ENCODE data around the gene PLA2G7. TPM values are rescaled to one million over a fixed set of nuclear protein-coding genes. Genes with fewer than 3 reads are reported as not detected.

Gene PLA2G7
- total RNA-seq, 1 donor from 2014 or later: 0.21 TPM

DNA sequence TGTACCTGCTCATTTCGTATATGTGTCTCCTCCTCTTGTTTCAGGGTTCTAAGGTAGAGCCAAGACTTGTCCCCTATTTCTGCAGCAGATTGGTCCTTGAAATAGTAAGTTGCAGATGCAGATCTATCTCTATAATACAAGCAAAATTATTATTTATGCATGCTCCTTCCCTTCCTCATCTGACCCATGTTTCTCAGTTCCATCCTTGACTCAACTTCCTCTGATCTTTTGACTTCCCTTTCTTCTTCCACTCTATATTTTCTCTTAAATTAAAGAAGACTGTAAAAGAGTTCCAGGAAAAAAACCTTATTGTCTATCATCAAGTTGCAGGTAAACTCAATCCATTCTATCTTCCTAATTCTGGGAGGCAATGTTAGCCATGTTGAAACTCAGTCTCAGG, 23.7 kb downstream of the PLA2G7 start:
- H3K27ac Mint-ChIP-seq (ENCODE audit: unreplicated experiment): no peak overlapping the region
- no peaks in the 10 kb centered on the region for H3K4me1 Mint-ChIP-seq (ENCODE audit: unreplicated experiment)
- no peaks in the 10 kb centered on the region for H3K27me3 Mint-ChIP-seq (ENCODE audit: unreplicated experiment)
- H3K36me3 Mint-ChIP-seq (ENCODE audit: low read depth, unreplicated experiment): no peaks in the 10 kb centered on the region
- H3K4me3 Mint-ChIP-seq (ENCODE audit: unreplicated experiment): no peak overlapping the region
- no peaks in the 10 kb centered on the region for H3K9me3 Mint-ChIP-seq (ENCODE audit: unreplicated experiment)
- no peak for DNase-seq (ENCODE audit: low spot score)
- TF ChIP-seq, protein P1, sequence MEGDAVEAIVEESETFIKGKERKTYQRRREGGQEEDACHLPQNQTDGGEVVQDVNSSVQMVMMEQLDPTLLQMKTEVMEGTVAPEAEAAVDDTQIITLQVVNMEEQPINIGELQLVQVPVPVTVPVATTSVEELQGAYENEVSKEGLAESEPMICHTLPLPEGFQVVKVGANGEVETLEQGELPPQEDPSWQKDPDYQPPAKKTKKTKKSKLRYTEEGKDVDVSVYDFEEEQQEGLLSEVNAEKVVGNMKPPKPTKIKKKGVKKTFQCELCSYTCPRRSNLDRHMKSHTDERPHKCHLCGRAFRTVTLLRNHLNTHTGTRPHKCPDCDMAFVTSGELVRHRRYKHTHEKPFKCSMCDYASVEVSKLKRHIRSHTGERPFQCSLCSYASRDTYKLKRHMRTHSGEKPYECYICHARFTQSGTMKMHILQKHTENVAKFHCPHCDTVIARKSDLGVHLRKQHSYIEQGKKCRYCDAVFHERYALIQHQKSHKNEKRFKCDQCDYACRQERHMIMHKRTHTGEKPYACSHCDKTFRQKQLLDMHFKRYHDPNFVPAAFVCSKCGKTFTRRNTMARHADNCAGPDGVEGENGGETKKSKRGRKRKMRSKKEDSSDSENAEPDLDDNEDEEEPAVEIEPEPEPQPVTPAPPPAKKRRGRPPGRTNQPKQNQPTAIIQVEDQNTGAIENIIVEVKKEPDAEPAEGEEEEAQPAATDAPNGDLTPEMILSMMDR (IDR thresholded peaks at IDR 0.05; ENCODE audit: unreplicated experiment): no peak

DNA sequence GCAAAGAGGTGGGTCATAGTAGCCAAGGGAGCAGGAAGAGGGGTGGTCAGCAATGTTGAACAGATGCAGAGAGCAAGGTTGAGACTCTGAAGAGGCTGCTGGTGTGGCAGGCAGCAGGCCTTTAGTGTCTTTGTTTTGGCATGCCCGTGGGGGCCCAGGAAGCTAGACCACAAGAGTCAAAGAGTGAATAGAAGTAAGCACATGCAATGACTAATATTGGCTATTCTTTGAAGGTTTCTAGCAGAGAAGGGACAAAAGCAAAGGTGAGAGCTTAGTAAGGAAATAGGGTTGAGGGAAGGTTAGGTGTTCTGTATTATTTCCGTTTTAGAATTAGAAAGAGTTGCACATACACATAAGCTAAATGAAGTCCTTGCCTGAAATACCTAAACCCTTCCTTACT, 28.7 kb downstream of the PLA2G7 start:
- no peaks in the 10 kb centered on the region for H3K9me3 Mint-ChIP-seq (ENCODE audit: unreplicated experiment)
- TF ChIP-seq, protein P1 (IDR thresholded peaks at IDR 0.05; ENCODE audit: unreplicated experiment): no peak
- H3K4me1 Mint-ChIP-seq (ENCODE audit: unreplicated experiment): no peaks in the 10 kb centered on the region
- H3K27ac Mint-ChIP-seq (ENCODE audit: unreplicated experiment): no peak overlapping the region
- no peaks in the 10 kb centered on the region for H3K36me3 Mint-ChIP-seq (ENCODE audit: low read depth, unreplicated experiment)
- DNase-seq (ENCODE audit: low spot score): no peak
- H3K27me3 Mint-ChIP-seq (ENCODE audit: unreplicated experiment): peaks cover 3% of the 10 kb centered on the region
- H3K4me3 Mint-ChIP-seq (ENCODE audit: unreplicated experiment): no peak overlapping the region

DNA sequence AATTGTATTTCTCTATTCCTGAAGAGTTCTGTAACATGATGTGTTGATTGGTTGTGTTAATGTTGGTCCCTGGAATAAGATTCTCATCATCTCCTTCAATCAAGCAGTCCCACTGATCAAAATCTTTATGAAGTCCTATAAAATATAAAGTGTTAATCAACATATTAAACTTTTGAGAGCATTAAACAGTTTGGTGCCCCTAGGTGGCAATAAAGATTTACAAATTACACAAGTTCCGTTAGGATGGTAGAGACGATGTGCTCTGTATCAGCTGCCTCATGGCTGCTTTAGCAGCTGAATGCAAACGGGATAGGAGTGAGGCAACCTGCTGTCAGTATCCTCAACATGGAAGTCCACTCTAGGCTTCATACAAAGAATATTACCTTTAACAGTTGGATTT, 30.6 kb downstream of the PLA2G7 start:
- Mint-ChIP-seq H3K4me3 (ENCODE audit: unreplicated experiment) (no peak overlapping the region), H3K27me3 (ENCODE audit: unreplicated experiment) (peaks cover 3% of the 10 kb centered on the region), H3K27ac (ENCODE audit: unreplicated experiment) (no peak overlapping the region), H3K4me1 (ENCODE audit: unreplicated experiment) (no peaks in the 10 kb centered on the region), H3K9me3 (ENCODE audit: unreplicated experiment) (no peaks in the 10 kb centered on the region), H3K36me3 (ENCODE audit: low read depth, unreplicated experiment) (no peaks in the 10 kb centered on the region)
- no peak for DNase-seq (ENCODE audit: low spot score)
- TF ChIP-seq, protein P1 (IDR thresholded peaks at IDR 0.05; ENCODE audit: unreplicated experiment): no peak

DNA sequence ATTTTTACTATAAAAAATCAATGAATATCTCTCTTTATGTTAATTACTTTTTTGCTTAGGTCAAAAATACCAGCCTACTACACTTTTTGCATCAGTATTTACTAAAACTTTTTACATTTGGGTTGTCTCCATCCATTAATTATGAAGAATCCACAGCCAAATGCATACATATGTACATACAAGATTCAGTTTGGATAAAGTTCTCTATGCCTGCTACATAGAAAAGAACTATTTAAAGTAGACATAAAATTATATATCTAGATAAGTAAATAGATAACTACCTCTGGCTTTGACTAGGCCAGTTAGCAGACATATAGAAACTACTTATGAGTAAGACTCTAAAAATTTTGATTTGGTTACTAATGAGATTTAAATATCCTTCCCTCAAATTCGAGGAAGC, 35.2 kb downstream of the PLA2G7 start:
- no peaks in the 10 kb centered on the region for H3K36me3 Mint-ChIP-seq (ENCODE audit: low read depth, unreplicated experiment)
- no peak overlapping the region for H3K4me3 Mint-ChIP-seq (ENCODE audit: unreplicated experiment)
- H3K4me1 Mint-ChIP-seq (ENCODE audit: unreplicated experiment): no peaks in the 10 kb centered on the region
- no peak overlapping the region for H3K27ac Mint-ChIP-seq (ENCODE audit: unreplicated experiment)
- TF ChIP-seq, protein P1 (IDR thresholded peaks at IDR 0.05; ENCODE audit: unreplicated experiment): no peak
- DNase-seq (ENCODE audit: low spot score): no peak
- H3K27me3 Mint-ChIP-seq (ENCODE audit: unreplicated experiment): no peaks in the 10 kb centered on the region
- no peaks in the 10 kb centered on the region for H3K9me3 Mint-ChIP-seq (ENCODE audit: unreplicated experiment)

DNA sequence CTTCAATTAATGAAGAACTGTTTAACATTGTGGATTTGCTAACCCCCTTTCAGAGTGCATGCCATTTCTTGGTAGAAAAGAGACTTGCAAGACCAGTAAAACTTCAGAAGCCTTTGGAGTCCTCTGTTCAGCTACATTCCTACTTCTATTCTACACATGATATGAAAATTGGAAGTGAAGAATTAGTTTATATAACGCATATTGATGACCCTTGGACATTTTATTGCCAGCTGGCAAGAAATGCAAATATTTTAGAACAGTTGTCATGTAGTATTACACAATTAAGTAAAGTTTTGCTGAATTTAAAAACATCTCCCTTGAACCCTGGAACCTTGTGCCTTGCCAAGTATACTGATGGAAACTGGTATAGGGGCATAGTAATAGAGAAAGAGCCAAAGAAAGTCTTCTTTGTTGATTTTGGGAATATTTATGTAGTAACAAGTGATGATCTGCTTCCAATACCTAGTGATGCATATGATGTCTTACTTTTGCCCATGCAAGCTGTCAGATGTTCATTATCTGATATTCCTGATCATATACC, 44.2 kb downstream of the PLA2G7 start:
- no peak for DNase-seq (ENCODE audit: low spot score)
- Mint-ChIP-seq H3K4me1 (ENCODE audit: unreplicated experiment) (no peaks in the 10 kb centered on the region), H3K36me3 (ENCODE audit: low read depth, unreplicated experiment) (no peaks in the 10 kb centered on the region), H3K9me3 (ENCODE audit: unreplicated experiment) (no peaks in the 10 kb centered on the region), H3K27me3 (ENCODE audit: unreplicated experiment) (peaks cover 4% of the 10 kb centered on the region), H3K4me3 (ENCODE audit: unreplicated experiment) (no peak overlapping the region), H3K27ac (ENCODE audit: unreplicated experiment) (no peak overlapping the region)
- TF ChIP-seq, protein P1 (IDR thresholded peaks at IDR 0.05; ENCODE audit: unreplicated experiment): no peak

Data from endothelial cell (in vitro differentiated cells).